Astrocyte (in vitro differentiated cells and primary cell): Measurements from ENCODE around the gene KCNAB1. TPM values are rescaled to one million over a fixed set of nuclear protein-coding genes. Genes with fewer than 3 reads are reported as not detected.
A peak's percentile ranks its signal among the peaks of the same experiment; 100 is the strongest.

Experiments
- DNase-seq: peaks from one replicate; pipeline ENCODE4 v3.0.0-alpha.2; 2010; ENCODE audit warnings: low read depth
- FAIRE-seq: peaks from 2 replicates; lab custom pipeline; 2011; peaks lifted over from hg19 to GRCh38; lab: Jason Lieb, UNC
- H2AFZ ChIP-seq: 2 replicates; pipeline ENCODE4 v1.6.0; 2012; ENCODE audit warnings: low read depth, low read length, inconsistent platforms
- H3K27ac ChIP-seq: 2 replicates; pipeline ENCODE4 v1.5.1; 2011; ENCODE audit warnings: low read depth, low read length, inconsistent platforms
- H3K27me3 ChIP-seq: 2 replicates; pipeline ENCODE4 v1.6.0; 2011; ENCODE audit warnings: low read length, inconsistent platforms; ENCODE audit not compliant: insufficient read depth
- H3K36me3 ChIP-seq: 2 replicates; pipeline ENCODE4 v1.5.1; 2011; ENCODE audit warnings: low read length, inconsistent platforms; ENCODE audit not compliant: insufficient read depth
- H3K4me1 ChIP-seq: 2 replicates; pipeline ENCODE4 v1.5.1; 2011; ENCODE audit warnings: low read length, inconsistent platforms; ENCODE audit not compliant: insufficient read depth
- H3K4me2 ChIP-seq: 2 replicates; pipeline ENCODE4 v1.6.0; 2012; ENCODE audit warnings: low read length, inconsistent platforms
- H3K4me3 ChIP-seq: 2 replicates; pipeline ENCODE4 v1.5.1; 2011; ENCODE audit warnings: low read depth, mild to moderate bottlenecking, low read length, inconsistent platforms; ENCODE audit not compliant: insufficient read depth
- H3K79me2 ChIP-seq: 2 replicates; pipeline ENCODE4 v1.6.0; 2012; ENCODE audit warnings: mild to moderate bottlenecking, low read length, inconsistent platforms; ENCODE audit not compliant: insufficient read depth
- H3K9ac ChIP-seq: 2 replicates; pipeline ENCODE4 v1.6.0; 2012; ENCODE audit warnings: mild to moderate bottlenecking, low read length, inconsistent platforms
- H3K9me3 ChIP-seq: 2 replicates; pipeline ENCODE4 v1.5.1; 2012; ENCODE audit warnings: low read depth, mild to moderate bottlenecking, low read length, inconsistent platforms; ENCODE audit not compliant: insufficient read depth
- H4K20me1 ChIP-seq: 2 replicates; pipeline ENCODE4 v1.6.0; 2012; ENCODE audit warnings: low read length, inconsistent platforms; ENCODE audit not compliant: insufficient read depth
- H3K27ac Mint-ChIP-seq: one replicate; pipeline ENCODE4 v1.8.0; 2021; ENCODE audit warnings: mild to moderate bottlenecking, mixed read lengths; ENCODE audit not compliant: unreplicated experiment
- H3K27me3 Mint-ChIP-seq: one replicate; pipeline ENCODE4 v1.8.0; 2021; ENCODE audit warnings: low read depth, mixed read lengths; ENCODE audit not compliant: unreplicated experiment
- H3K36me3 Mint-ChIP-seq: one replicate; pipeline ENCODE4 v1.8.0; 2021; ENCODE audit warnings: low read depth, mixed read lengths; ENCODE audit not compliant: unreplicated experiment
- H3K4me1 Mint-ChIP-seq: one replicate; pipeline ENCODE4 v1.8.0; 2021; ENCODE audit warnings: low read depth, mixed read lengths; ENCODE audit not compliant: unreplicated experiment
- H3K4me3 Mint-ChIP-seq: one replicate; pipeline ENCODE4 v1.8.0; 2021; ENCODE audit warnings: mild to moderate bottlenecking, moderate library complexity, mixed read lengths; ENCODE audit not compliant: unreplicated experiment
- H3K9me3 Mint-ChIP-seq: one replicate; pipeline ENCODE4 v1.8.0; 2021; ENCODE audit warnings: mild to moderate bottlenecking, mixed read lengths; ENCODE audit not compliant: unreplicated experiment
- CTCF ChIP-seq: IDR thresholded peaks from 2 replicates; pipeline ENCODE4 v1.5.1; 2011; ENCODE audit warnings: low read depth, mild to moderate bottlenecking, inconsistent platforms, low read length, moderate library complexity; ENCODE audit not compliant: insufficient read depth
- EZH2 ChIP-seq: IDR thresholded peaks from 2 replicates; pipeline ENCODE4 v1.6.1; 2012; ENCODE audit warnings: mild to moderate bottlenecking, low read length, inconsistent platforms; ENCODE audit not compliant: insufficient read depth
- total RNA-seq: library from RNA; stranded (reverse); gene quantifications from 2 replicates; pipeline ENCODE4 v1.2.1, GENCODE V29; 2021

KCNAB1 gene
- total RNA-seq, 1 donor from 2014 or later, result 0.30 TPM

- H3K27ac ChIP-seq, result no peak overlapping the region
- H3K27ac Mint-ChIP-seq, result no peak overlapping the region
- DNase-seq (peak; percentile 88), FAIRE-seq (no peak)
- no peak overlapping the region for H3K4me2 ChIP-seq
- H3K79me2 ChIP-seq, result no peaks in the 10 kb centered on the region
- no peaks in the 10 kb centered on the region for H3K9me3 ChIP-seq
- no peaks in the 10 kb centered on the region for H4K20me1 ChIP-seq
- H3K27me3 ChIP-seq, result no peaks in the 10 kb centered on the region
- no peaks in the 10 kb centered on the region for H3K9me3 Mint-ChIP-seq
- no peak overlapping the region for H3K4me3 ChIP-seq
- H3K4me3 Mint-ChIP-seq, result no peak overlapping the region
- no peaks in the 10 kb centered on the region for H3K36me3 ChIP-seq
- no peak overlapping the region for H3K9ac ChIP-seq
- no peak overlapping the region for H2AFZ ChIP-seq
- H3K36me3 Mint-ChIP-seq, result peaks cover 3% of the 10 kb centered on the region
- H3K4me1 ChIP-seq, result peaks cover 17% of the 10 kb centered on the region
- no peak for TF ChIP-seq EZH2
- no peak for TF ChIP-seq CTCF
- no peaks in the 10 kb centered on the region for H3K27me3 Mint-ChIP-seq
- H3K4me1 Mint-ChIP-seq, result peaks cover 39% of the 10 kb centered on the region
These were observed 91.2 kb downstream of the KCNAB1 start for GRCh38 chr3:156211583-156211982.

GRCh38 chr3:156214676-156215075 is 94.3 kb downstream of the KCNAB1 start:
- Histone ChIP-seq H2AFZ (no peak overlapping the region), H3K4me1 (peaks cover 15% of the 10 kb centered on the region), H3K4me3 (no peak overlapping the region), H3K4me2 (no peak overlapping the region), H3K27me3 (no peaks in the 10 kb centered on the region), H3K9ac (no peak overlapping the region), H3K27ac (no peak overlapping the region), H3K79me2 (no peaks in the 10 kb centered on the region), H3K9me3 (no peaks in the 10 kb centered on the region), H4K20me1 (no peaks in the 10 kb centered on the region), H3K36me3 (no peaks in the 10 kb centered on the region)
- TF ChIP-seq EZH2, result no peak
- no peak for TF ChIP-seq CTCF
- Mint-ChIP-seq H3K4me3 (no peak overlapping the region), H3K9me3 (no peaks in the 10 kb centered on the region), H3K27me3 (no peaks in the 10 kb centered on the region), H3K36me3 (peaks cover 3% of the 10 kb centered on the region), H3K4me1 (peaks cover 46% of the 10 kb centered on the region), H3K27ac (no peak overlapping the region)
- DNase-seq (no peak), FAIRE-seq (no peak)

DNA sequence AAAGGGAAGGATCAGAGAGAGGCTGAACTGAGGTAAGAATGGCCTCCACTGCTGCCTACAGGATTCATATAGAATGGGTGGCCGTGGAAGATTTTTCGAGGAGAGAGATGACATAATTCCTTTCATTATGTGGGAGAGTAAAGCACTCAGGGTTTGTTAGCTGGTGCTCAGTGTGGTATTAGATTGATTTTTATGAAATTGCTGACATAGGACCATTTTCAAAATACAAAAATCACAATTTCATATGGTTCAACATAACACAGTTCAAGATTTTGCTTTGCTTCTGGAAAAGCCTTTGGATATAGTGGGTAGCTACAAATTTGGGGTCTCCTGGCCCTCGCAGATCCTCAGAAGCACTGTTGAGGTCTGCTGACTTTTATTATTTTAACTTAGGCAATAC is 95.4 kb downstream of the KCNAB1 start:
- Histone ChIP-seq H3K27ac (no peak overlapping the region), H3K4me2 (no peak overlapping the region), H2AFZ (no peak overlapping the region), H3K4me3 (no peak overlapping the region), H3K36me3 (no peaks in the 10 kb centered on the region), H3K9ac (no peak overlapping the region), H3K9me3 (no peaks in the 10 kb centered on the region), H4K20me1 (no peaks in the 10 kb centered on the region), H3K27me3 (no peaks in the 10 kb centered on the region), H3K79me2 (no peaks in the 10 kb centered on the region), H3K4me1 (peaks cover 15% of the 10 kb centered on the region)
- Mint-ChIP-seq H3K27me3 (no peaks in the 10 kb centered on the region), H3K4me3 (no peak overlapping the region), H3K4me1 (peaks cover 39% of the 10 kb centered on the region), H3K27ac (no peak overlapping the region), H3K9me3 (no peaks in the 10 kb centered on the region), H3K36me3 (peaks cover 3% of the 10 kb centered on the region)
- FAIRE-seq, result no peak
- DNase-seq, result no peak
- TF ChIP-seq EZH2 (no peak), CTCF (no peak)
